GM12878 (cell line): Measurements from ENCODE around the gene ZNF106. TPM values are rescaled to one million over a fixed set of nuclear protein-coding genes. Genes with fewer than 3 reads are reported as not detected.

Experiments used
- ATAC-seq: fragments of 200-7000 bp; cut with Tn5 transposase; 3 replicates; pipeline ENCODE4 v1.9.1; 2020; ENCODE audit warnings: mild to moderate bottlenecking, moderate library complexity
- BruUV-seq: library from RNA; stranded (reverse); fragments of 400-500 nt; replicated peaks from 2 replicates; lab custom pipeline; 2021; lab: Mats Ljungman, UMichigan
- CTCF ChIA-PET: fragments of 300-600 bp; sonication (Branson Sonifier 250); formaldehyde crosslinking; extraction: SDS; loops from one replicate; lab custom pipeline; 2021; ENCODE audit warnings: inconsistent platforms; lab: Yijun Ruan, JAX
- POLR2A ChIA-PET: fragments of 350-600 bp; formaldehyde crosslinking; extraction: SDS; loops from one replicate; lab custom pipeline; 2021; ENCODE audit warnings: inconsistent platforms; lab: Charles Lee
- RAD21 ChIA-PET: fragments of 300-600 bp; sonication (Branson Sonifier 250); formaldehyde crosslinking; loops from one replicate; lab custom pipeline; 2023; ENCODE audit warnings: antibody characterized with exemption; ENCODE audit not compliant: unreplicated experiment; lab: Charles Lee
- SMC1A ChIA-PET: fragments of 300-600 bp; sonication (Branson Sonifier 250); formaldehyde crosslinking; loops from one replicate; lab custom pipeline; 2023; ENCODE audit not compliant: unreplicated experiment, uncharacterized antibody; lab: Charles Lee
- DNase-seq: peaks from one replicate; pipeline ENCODE4 v3.0.0-alpha.2; 2011; ENCODE audit warnings: low read depth, low spot score
- FAIRE-seq: peaks from 3 replicates; lab custom pipeline; 2011; peaks lifted over from hg19 to GRCh38; lab: Jason Lieb, UNC
- H2AFZ ChIP-seq: 2 replicates; pipeline ENCODE4 v1.6.0; 2011; ENCODE audit warnings: low read depth, low read length, control low read depth; ENCODE audit not compliant: control insufficient read depth
- H3K27ac ChIP-seq: 2 replicates; pipeline ENCODE4 v1.5.1; 2011; ENCODE audit warnings: control low read depth; ENCODE audit not compliant: control insufficient read depth, insufficient read depth
- H3K27me3 ChIP-seq, 2 experiments: replicated peaks in 1 of 2; 2 replicates each; pipeline versions ENCODE4 v1.6.0 to v1.6.1; 2011; ENCODE audit warnings: low read length in 1 of 2; ENCODE audit not compliant: control insufficient read depth in 2 of 2, insufficient read depth in 2 of 2
- H3K36me3 ChIP-seq, 2 experiments: 2 replicates each; pipeline ENCODE4 v1.5.1; 2011; ENCODE audit warnings: low read length in 1 of 2; ENCODE audit not compliant: control insufficient read depth in 2 of 2, insufficient read depth in 2 of 2
- H3K4me1 ChIP-seq: 2 replicates; pipeline ENCODE4 v1.6.1; 2011; ENCODE audit warnings: mild to moderate bottlenecking, low read length, moderate library complexity, mixed read lengths; ENCODE audit not compliant: control insufficient read depth, insufficient read depth
- H3K4me2 ChIP-seq: 2 replicates; pipeline ENCODE4 v1.6.0; 2011; ENCODE audit warnings: control low read depth; ENCODE audit not compliant: control insufficient read depth, insufficient read depth
- H3K4me3 ChIP-seq: fragments of 200-600 bp; sonication (generic); 2 replicates; pipeline ENCODE4 v1.5.1; 2016
- H3K79me2 ChIP-seq: 2 replicates; pipeline ENCODE4 v1.6.0; 2011; ENCODE audit warnings: low read length; ENCODE audit not compliant: control insufficient read depth, insufficient read depth
- H3K9ac ChIP-seq: 2 replicates; pipeline ENCODE4 v1.8.0; 2011; ENCODE audit warnings: low read length, control low read depth, mixed read lengths; ENCODE audit not compliant: control insufficient read depth, insufficient read depth
- H3K9me3 ChIP-seq: replicated peaks from 3 replicates; pipeline ENCODE4 v1.5.1; 2011; ENCODE audit warnings: mild to moderate bottlenecking, low read length; ENCODE audit not compliant: control insufficient read depth, insufficient read depth
- H4K20me1 ChIP-seq: 2 replicates; pipeline ENCODE4 v1.6.0; 2011; ENCODE audit not compliant: control insufficient read depth, insufficient read depth
- BCL11A ChIP-seq: IDR thresholded peaks from 2 replicates; pipeline ENCODE4 v1.6.1; 2011; ENCODE audit warnings: low read depth, low read length
- EGR1 ChIP-seq, 2 experiments: IDR thresholded peaks; 1 replicate in 1 of 2; 2 replicates in 1 of 2; pipeline ENCODE4 v1.6.1; 2011 to 2012; ENCODE audit warnings: low read depth in 2 of 2, low read length in 2 of 2, borderline replicate concordance in 1 of 2, mild to moderate bottlenecking in 1 of 2, moderate library complexity in 1 of 2
- FOXM1 ChIP-seq: IDR thresholded peaks from 2 replicates; pipeline ENCODE4 v1.6.1; 2012; ENCODE audit warnings: low read depth, mild to moderate bottlenecking, inconsistent platforms, low read length, moderate library complexity
- KAT2A ChIP-seq: conservative IDR thresholded peaks from 2 replicates; pipeline ENCODE4 v1.6.1; 2011; ENCODE audit warnings: low read depth, low read length; ENCODE audit not compliant: control insufficient read depth
- NFYA ChIP-seq: IDR thresholded peaks from 2 replicates; pipeline ENCODE4 v1.6.1; 2011; ENCODE audit warnings: low read depth, mild to moderate bottlenecking, low read length, improper control_type of control experiment, borderline replicate concordance
- RB1 ChIP-seq: fragments of 450-650 bp; formaldehyde crosslinking; IDR thresholded peaks from 2 replicates; pipeline ENCODE4 v1.6.1; 2017; ENCODE audit warnings: mild to moderate bottlenecking, borderline replicate concordance
- SMAD5 ChIP-seq: IDR thresholded peaks from 2 replicates; pipeline ENCODE4 v1.6.1; 2016; ENCODE audit warnings: antibody characterized with exemption, low read depth
- SREBF1 ChIP-seq: IDR thresholded peaks from 2 replicates; pipeline ENCODE4 v1.6.1; 2012; ENCODE audit warnings: mild to moderate bottlenecking, low read length
- SUZ12 ChIP-seq: fragments of 200-600 bp; sonication (generic); IDR thresholded peaks from one replicate; pipeline ENCODE4 v1.6.1; 2018; ENCODE audit warnings: antibody characterized with exemption, mild to moderate bottlenecking; ENCODE audit not compliant: unreplicated experiment
- WRNIP1 ChIP-seq: IDR thresholded peaks from 2 replicates; pipeline ENCODE4 v1.6.1; 2011; ENCODE audit warnings: low read depth, low read length, improper control_type of control experiment, borderline replicate concordance
- ZBED1 ChIP-seq: IDR thresholded peaks from 2 replicates; pipeline ENCODE4 v1.6.1; 2016; ENCODE audit warnings: borderline replicate concordance
- WGBS: methylation state at CpG from one replicate; pipeline ENCODE4 v1.1.6; 2016; ENCODE audit warnings: low lambda C conversion rate; ENCODE audit not compliant: insufficient replicate concordance, insufficient coverage; ENCODE audit errors: missing lambda C conversion rate; 5-methylcytosine and 5-hydroxymethylcytosine counted together
- in situ Hi-C: fragments of 300-500 bp; cut with MboI; formaldehyde crosslinking; loops from 9 replicates; pipeline ENCODE4 v1.14.3; 2018; ENCODE audit warnings: mixed read lengths
- intact Hi-C: fragments of 100-400 bp; cut with micrococcal nuclease; formaldehyde crosslinking; loops from one replicate; pipeline ENCODE4 v1.14.2; 2022; ENCODE audit not compliant: unreplicated experiment
- polyA plus RNA-seq, 11 experiments: library from polyadenylated mRNA; depleted of rRNA in 4 of 11; unstranded in 6 of 11; stranded (reverse) in 5 of 11; fragments of >200 nt; fragmentation: Nextera tagmentation in 4 of 11; fragmentation: Illumina TruSeq in 1 of 11; extraction: Ambion mirVana in 4 of 11; extraction: Trizol in 1 of 11; gene quantifications; 1 replicate in 1 of 11; 2 replicates in 10 of 11; pipeline versions ENCODE4 v1.2.1 to v1.2.3, GENCODE V29; 2011 to 2016; ENCODE audit warnings: inconsistent platforms in 2 of 11, missing spikeins in 2 of 11, low read depth in 1 of 11
- total RNA-seq, 4 experiments: library from RNA; depleted of rRNA in 3 of 4; stranded (reverse); fragments of >200 nt in 3 of 4; fragmentation: Illumina TruSeq in 1 of 4; extraction: Trizol in 1 of 4; gene quantifications; 2 replicates each; pipeline versions ENCODE4 v1.2.1 to v1.2.3, GENCODE V29; 2013 to 2021

ZNF106 gene
- total and polyA plus RNA-seq, 10 of the 15 experiments (the other 5 are each of a cell fraction or from before 2014, with no cell fraction given): 10.7 to 45.3 (median 32.5) TPM

- ATAC-seq: no peak
- Histone ChIP-seq H3K4me3 (no peak overlapping the region), H3K27ac (no peak overlapping the region), H3K9ac (no peak overlapping the region), H2AFZ (no peak overlapping the region), H4K20me1 (no peaks in the 10 kb centered on the region), H3K79me2 (no peaks in the 10 kb centered on the region), H3K4me2 (no peak overlapping the region), H3K9me3 (no peaks in the 10 kb centered on the region), H3K27me3 (no peaks in the 10 kb centered on the region), H3K4me1 (no peaks in the 10 kb centered on the region), H3K36me3 (no peaks in the 10 kb centered on the region; a peak in 2 of 4 replicates)
- DNase-seq: no peak
- intact Hi-C loops: no loop called here
- POLR2A ChIA-PET: no interaction called here
- RAD21 ChIA-PET: no interaction called here
- no peak for FAIRE-seq
- WGBS: 71% methylated on average over 5 of the region's 9 CpGs
- CTCF ChIA-PET: no interaction called here
- in situ Hi-C loops: no loop called here
- TF ChIP-seq BCL11A (no peak), SUZ12 (no peak), RB1 (no peak), EGR1 (IDR thresholded peaks at IDR 0.05; ENCODE audit: borderline replicate concordance in 1 of 2, low read depth in 2 of 2, low read length in 2 of 2) (no peak), WRNIP1 (no peak), SMAD5 (no peak)
- BruUV-seq: no TSS peak
- SMC1A ChIA-PET: interaction anchor here (0.9 kb wide), 1 partner anchor 14 kb away, joined by 3 read pairs; no protein-coding TSS in a partner anchor
These were observed 81.9 kb downstream of the ZNF106 start for GRCh38 chr15:42409011-42409410.

GRCh38 chr15:42408178-42408577 lies 82.8 kb downstream of the ZNF106 start:
- Histone ChIP-seq H3K36me3 (no peaks in the 10 kb centered on the region; a peak in 2 of 4 replicates), H3K4me1 (no peaks in the 10 kb centered on the region), H3K4me3 (no peak overlapping the region), H3K27me3 (no peaks in the 10 kb centered on the region), H4K20me1 (no peaks in the 10 kb centered on the region), H3K4me2 (no peak overlapping the region), H2AFZ (no peak overlapping the region), H3K79me2 (no peaks in the 10 kb centered on the region), H3K9ac (no peak overlapping the region), H3K27ac (no peak overlapping the region), H3K9me3 (no peaks in the 10 kb centered on the region)
- ChIA-PET RAD21 (no interaction called here), SMC1A (interaction anchor here (0.6 to 1.2 kb wide), 2 partner anchors 8 to 733 kb away, joined by 3 to 5 read pairs; no protein-coding TSS in a partner anchor), CTCF (no interaction called here), POLR2A (no interaction called here)
- no peak for DNase-seq
- TF ChIP-seq FOXM1 (no peak), ZBED1 (no peak), NFYA (no peak), KAT2A (no peak), SREBF1 (no peak)
- FAIRE-seq: no peak
- BruUV-seq: no TSS peak
- in situ Hi-C loops: no loop called here
- no peak for ATAC-seq
- intact Hi-C loops: no loop called here
- 94% methylated on average over 4 of the region's 4 CpGs for WGBS
